ENCODE measurements around the gene BRF1. TPM values are rescaled to one million over a fixed set of nuclear protein-coding genes. Genes with fewer than 3 reads are reported as not detected.

Gene BRF1
- total RNA-seq, 6 experiments from 2014 or later, result 13.1 to 17.8 (median 16.2) TPM

DNA sequence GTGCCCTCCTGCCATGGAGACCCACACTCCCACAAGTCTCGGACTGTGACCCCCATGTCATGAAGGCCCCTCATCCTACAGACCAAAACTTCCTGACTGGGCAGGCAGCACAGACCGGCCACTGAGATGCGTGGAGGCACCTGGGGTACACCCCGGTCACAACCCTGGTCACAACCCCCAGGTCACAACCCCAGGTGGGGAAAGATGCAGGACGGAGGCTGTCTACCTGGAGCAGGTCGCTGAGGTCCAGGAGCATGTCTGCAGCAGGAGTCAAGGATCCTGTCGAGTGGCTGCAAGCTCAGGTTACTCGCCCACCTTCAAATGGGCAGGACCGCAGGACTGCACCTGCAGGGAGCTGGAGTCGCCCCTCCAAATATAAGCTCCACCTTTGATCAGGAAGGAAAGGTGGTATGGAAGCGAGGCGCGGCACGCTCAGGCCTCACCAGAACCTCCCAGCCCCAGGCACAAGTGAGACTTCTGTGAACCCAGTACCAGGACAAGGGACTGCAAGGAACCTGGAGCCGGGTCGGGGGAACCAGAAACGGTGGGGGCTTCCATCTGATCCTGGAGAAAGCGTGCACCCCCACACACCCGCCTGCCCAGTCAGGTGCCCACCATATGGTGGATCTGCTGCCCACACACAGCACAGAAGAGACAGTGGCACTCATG, 44.4 kb downstream of the BRF1 start:
- Histone ChIP-seq H3K9me3 (no peaks in the 10 kb centered on the region), H3K27ac (no peak overlapping the region), H3K36me3 (peaks cover 0 to 11% (median 0%) of the 10 kb centered on the region in 4 donors), H3K4me3 (no peak overlapping the region), H3K4me1 (no peaks in the 10 kb centered on the region), H3K27me3 (no peaks in the 10 kb centered on the region)
- intact Hi-C loops (cut with DNase I), result no loop called here
- DNase-seq (no peak), ATAC-seq (peak in 1 of 4 donors; percentile 4)
- 100% methylated on average over 5 of the region's 19 CpGs for WGBS (ENCODE audit: insufficient coverage, low coverage, low lambda C conversion rate, missing lambda C conversion rate)
- TF ChIP-seq, protein P1, sequence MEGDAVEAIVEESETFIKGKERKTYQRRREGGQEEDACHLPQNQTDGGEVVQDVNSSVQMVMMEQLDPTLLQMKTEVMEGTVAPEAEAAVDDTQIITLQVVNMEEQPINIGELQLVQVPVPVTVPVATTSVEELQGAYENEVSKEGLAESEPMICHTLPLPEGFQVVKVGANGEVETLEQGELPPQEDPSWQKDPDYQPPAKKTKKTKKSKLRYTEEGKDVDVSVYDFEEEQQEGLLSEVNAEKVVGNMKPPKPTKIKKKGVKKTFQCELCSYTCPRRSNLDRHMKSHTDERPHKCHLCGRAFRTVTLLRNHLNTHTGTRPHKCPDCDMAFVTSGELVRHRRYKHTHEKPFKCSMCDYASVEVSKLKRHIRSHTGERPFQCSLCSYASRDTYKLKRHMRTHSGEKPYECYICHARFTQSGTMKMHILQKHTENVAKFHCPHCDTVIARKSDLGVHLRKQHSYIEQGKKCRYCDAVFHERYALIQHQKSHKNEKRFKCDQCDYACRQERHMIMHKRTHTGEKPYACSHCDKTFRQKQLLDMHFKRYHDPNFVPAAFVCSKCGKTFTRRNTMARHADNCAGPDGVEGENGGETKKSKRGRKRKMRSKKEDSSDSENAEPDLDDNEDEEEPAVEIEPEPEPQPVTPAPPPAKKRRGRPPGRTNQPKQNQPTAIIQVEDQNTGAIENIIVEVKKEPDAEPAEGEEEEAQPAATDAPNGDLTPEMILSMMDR (IDR thresholded peaks at IDR 0.05), result no peak
- TF ChIP-seq POLR2A (IDR thresholded peaks at IDR 0.05), result no peak

DNA sequence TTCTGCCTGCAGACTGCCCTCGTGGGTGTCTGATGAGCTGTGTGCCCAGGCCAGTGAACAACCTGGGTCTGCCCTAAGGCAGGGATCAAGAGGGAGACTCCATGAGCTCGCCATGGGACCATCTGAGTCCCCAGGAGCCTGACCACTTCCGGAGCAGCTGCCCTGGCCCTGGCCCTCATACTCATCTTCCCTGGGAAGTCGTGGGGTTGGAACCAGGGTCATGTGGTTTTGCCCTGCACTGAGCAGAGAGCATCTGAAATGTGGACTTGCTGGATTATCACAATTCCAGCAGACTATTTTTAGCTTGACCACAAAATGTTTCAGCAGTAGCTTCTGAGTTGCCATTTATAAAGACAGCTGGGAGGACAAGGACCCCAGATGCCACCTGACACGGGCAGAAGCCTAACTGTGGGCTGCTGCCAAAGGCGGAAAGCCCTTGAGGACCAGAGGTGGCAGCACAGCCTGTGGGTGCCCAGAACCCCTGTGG, 45.7 kb downstream of the BRF1 start:
- WGBS (ENCODE audit: insufficient coverage, low coverage, low lambda C conversion rate, missing lambda C conversion rate), result no CpG with 5 or more reads among the region's 6 CpGs
- DNase-seq (no peak), ATAC-seq (no peak)
- Histone ChIP-seq H3K36me3 (peaks cover 0 to 7% (median 1%) of the 10 kb centered on the region in 4 donors), H3K4me1 (no peaks in the 10 kb centered on the region), H3K27ac (no peak overlapping the region), H3K27me3 (no peaks in the 10 kb centered on the region), H3K4me3 (no peak overlapping the region), H3K9me3 (no peaks in the 10 kb centered on the region)
- TF ChIP-seq POLR2A (IDR thresholded peaks at IDR 0.05), result no peak
- TF ChIP-seq, protein P1 (IDR thresholded peaks at IDR 0.05), result no peak
- intact Hi-C loops (cut with DNase I), result no loop called here

DNA sequence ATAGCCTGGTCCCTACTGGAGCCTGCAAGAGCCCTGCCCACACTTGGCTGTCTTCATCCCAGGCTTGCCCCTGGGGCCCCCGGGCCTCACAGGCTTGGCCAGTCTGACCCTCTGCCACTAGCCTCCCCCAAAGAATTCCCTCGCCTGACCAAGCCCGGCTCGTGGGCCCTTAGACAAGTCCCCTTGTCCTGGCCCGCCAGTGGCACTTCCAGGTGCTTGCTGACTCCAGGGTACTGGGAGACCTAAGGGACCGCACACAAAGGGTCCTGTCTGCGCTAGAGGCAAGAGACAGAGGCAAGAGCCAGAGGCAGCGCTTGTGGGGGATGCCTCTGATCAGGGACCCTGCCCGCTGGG, 47.5 kb downstream of the BRF1 start:
- ATAC-seq (no peak), DNase-seq (no peak)
- H3K36me3 ChIP-seq, result peaks cover 0 to 7% (median 2%) of the 10 kb centered on the region in 4 donors
- TF ChIP-seq POLR2A (IDR thresholded peaks at IDR 0.05), result no peak
- TF ChIP-seq, protein P1 (IDR thresholded peaks at IDR 0.05), result no peak
- 80% methylated on average over 1 of the region's 9 CpGs for WGBS (ENCODE audit: insufficient coverage, low coverage, low lambda C conversion rate, missing lambda C conversion rate)
- H3K27ac ChIP-seq, result no peak overlapping the region
- H3K4me3 ChIP-seq, result no peak overlapping the region
- no peaks in the 10 kb centered on the region for H3K4me1 ChIP-seq
- no peaks in the 10 kb centered on the region for H3K27me3 ChIP-seq
- intact Hi-C loops (cut with DNase I), result no loop called here
- no peaks in the 10 kb centered on the region for H3K9me3 ChIP-seq

DNA sequence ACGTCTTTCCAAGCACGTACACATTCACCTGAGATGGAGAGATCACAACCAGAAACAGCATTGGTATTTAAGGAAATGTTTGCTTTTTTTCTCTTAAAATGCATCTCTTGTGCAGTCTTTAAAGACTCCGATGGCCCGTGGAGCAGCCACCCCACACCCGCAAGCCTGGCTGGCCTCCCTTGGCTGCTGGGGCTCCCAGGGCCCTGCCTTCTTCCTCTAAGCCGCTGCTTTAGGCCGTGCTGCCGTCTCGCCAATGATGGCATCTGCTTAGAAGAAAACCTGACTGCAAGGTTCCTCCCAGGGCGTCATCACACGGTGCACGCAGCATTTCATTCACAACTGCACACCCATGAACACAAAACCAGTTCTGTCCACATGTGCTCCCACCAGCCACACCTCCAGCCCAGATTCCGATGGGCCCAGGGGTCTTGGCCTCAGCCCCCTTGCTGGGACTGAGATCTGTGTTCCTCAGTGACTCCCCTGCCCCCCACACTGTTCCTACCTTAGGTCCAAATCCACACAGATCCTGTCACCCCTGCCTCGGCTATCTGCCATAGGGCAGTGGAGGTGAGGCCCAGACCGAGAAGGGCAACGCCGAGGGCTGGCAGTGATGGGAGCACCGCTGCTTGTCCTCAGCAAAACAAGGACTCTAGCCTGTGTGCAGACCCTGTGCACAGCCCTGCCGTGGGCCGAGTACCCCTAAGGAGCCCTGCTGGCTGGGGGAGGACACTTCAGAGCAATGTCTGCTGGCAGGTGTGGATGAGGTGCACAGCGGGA, 48.1 kb downstream of the BRF1 start:
- no peak overlapping the region for H3K4me3 ChIP-seq
- H3K36me3 ChIP-seq, result peaks cover 0 to 7% (median 2%) of the 10 kb centered on the region in 4 donors
- WGBS (ENCODE audit: insufficient coverage, low coverage, low lambda C conversion rate, missing lambda C conversion rate), result 87% methylated on average over 3 of the region's 21 CpGs
- no peaks in the 10 kb centered on the region for H3K9me3 ChIP-seq
- H3K4me1 ChIP-seq, result peaks cover 0 to 5% (median 0%) of the 10 kb centered on the region in 4 donors
- no peaks in the 10 kb centered on the region for H3K27me3 ChIP-seq
- intact Hi-C loops (cut with DNase I), result no loop called here
- peak in 1 of 3 donors; percentile 16 for DNase-seq
- no peak overlapping the region for H3K27ac ChIP-seq
- ATAC-seq, result no peak
- TF ChIP-seq POLR2A (IDR thresholded peaks at IDR 0.05), result no peak
- TF ChIP-seq, protein P1 (IDR thresholded peaks at IDR 0.05), result no peak

All from right lobe of liver (tissue), 6 donors.